Measurements from ENCODE around the gene MYO7B.

Gene MYO7B

DNA sequence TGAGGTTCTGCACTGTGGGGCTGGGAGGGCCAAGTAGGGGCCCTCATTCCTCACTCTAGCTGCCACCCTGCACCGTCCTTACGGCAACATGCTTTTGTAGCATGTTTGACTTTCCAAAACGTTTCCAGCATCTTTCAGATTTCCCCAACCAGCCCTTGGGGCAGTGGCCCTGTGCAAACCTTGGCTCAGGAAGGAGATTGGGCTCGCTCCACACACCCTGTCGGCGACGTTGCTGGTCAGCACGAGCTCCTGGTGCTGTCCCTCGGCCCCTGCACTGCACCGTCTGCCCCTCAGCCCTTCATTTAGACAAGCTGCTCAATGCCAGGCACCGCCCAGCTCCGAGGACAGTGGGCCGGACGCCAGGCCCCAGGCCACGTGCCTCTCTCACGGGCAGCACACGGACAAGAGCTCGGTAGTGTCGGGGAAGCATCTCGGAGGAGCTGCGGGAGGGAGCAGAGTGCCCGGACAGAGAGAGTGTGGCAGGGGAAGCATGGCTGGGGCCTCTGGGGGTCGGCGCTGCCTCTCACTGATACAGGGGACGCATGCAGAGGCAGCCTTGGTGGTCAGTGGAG is 117.4 kb downstream of the MYO7B start:
- no peak for DNase-seq

GRCh38 chr2:127653421-127654083 is 118.1 kb downstream of the MYO7B start:
- DNase-seq, result no peak

- DNase-seq, result no peak
These were observed 118.8 kb downstream of the MYO7B start for GRCh38 chr2:127654084-127654837.

- no peak for DNase-seq
These were observed 119.3 kb downstream of the MYO7B start for GRCh38 chr2:127654838-127655175.

DNA sequence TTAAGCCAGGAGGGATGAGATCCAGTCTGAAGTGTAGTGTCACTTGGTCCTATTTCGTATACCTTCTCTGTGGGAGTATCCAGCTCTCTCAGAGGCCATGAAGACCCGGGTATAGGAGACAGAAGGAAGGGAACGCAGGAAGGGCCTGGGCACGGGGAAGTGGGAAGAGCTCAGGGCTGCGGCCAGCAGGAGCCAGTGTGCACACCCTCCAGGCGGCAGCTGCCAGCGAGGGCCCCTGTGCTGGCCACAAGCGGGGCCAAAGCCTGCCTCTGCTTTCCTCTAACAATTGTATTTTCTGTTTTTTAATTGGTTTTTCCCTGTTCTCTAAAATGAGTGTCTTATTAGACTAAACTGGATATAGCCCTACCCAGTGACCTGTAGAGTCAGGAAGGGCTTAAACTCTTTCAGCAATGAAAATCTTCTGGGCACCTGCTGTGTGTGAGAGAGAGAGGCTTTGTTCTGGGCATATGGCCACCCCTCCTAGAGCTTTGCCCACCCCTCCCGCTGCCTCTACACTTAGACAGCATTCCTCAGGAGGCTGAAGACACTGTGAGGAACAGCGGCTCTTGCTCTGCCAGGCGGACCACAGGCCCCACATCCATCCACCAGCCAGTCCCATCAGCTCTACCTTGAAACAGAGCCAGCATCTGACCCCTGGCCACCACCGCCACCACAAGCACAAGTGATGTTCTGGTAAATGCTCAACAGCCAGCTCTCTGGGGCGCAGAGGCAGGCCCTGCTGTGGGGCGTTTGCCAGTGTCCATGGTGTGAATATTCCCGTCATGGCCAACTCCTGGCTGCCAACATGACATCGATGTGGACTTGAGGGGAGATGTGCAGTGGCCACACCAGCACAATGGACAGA is 120.0 kb downstream of the MYO7B start:
- DNase-seq, result no peak

- DNase-seq, result no peak
These were observed 121.2 kb downstream of the MYO7B start for GRCh38 chr2:127656569-127657231.

- DNase-seq, result no peak
These were observed 121.7 kb downstream of the MYO7B start for GRCh38 chr2:127657232-127657595.

- DNase-seq, result no peak
These were observed 122.7 kb downstream of the MYO7B start for GRCh38 chr2:127658146-127658545.

GRCh38 chr2:127658641-127659407 is 123.3 kb downstream of the MYO7B start:
- DNase-seq, result no peak

DNA sequence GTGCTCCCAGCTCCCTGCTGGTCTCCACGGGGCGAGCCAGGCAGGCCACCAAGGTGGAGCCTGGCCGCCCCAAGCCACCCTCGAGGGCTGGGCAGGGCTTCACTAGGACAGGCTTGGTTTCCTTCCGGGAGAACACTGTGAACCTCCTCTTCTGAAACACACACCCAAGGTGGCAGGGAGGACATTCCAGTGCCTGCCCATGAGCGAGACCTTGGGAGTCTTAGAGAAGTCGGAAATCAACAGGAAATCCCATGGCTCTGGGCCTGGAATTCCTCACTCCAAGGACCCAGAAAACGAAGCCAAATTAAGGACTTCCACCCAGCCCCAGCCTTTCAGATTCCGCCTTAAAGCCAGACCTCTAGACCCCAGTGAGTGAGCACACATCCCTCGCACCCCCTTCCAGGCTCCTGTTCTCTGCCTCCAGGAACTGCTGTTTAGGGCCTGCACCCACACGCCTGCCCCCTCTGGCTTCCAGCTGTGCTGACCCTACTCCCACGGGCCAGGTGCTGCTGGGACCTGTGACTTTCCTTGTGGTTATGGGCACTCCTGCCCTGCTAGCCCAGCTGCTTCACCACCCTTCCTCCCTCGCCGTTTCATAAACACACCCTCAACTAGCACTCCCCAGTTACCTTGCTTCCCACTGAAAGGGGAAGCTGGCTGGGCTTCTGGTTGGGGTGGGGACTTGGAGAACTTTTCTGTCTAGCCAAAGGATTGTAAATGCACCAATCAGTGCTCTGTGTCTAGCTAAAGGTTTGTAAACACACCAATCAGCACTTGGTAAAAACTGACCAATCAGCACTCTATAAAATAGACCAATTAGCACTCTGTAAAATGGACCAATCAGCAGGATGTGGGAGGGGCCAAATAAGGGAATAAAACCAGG is 124.2 kb downstream of the MYO7B start:
- no peak for DNase-seq

GRCh38 chr2:127660291-127660578 is 124.8 kb downstream of the MYO7B start:
- no peak for DNase-seq

DNA sequence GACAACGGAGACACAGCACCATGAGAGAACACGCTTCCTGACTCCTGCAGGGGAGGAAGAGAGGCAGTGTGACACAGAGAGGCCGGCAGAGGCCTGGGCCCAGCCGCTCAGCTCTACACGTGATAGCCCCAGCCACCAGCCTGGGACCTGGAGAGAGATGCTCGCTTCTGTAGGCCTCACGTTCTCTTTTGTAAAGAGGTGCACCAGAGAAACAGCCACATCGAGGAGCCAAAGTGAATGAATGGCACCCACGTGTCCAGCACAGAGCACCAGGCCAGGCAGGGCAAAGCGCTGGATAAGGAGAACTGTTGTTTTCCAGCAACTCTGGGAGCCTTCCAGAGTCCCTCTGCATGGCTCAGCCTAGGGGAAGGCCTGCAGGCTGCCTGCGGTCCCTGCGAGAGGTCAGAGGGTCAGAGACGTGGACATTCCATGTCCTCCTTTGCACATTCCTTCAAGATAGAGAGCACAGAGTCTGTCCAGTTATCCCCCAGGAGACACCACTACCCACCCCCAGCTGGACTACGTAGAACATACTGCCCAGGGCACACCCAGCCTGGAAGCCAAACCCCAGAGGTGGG is 125.7 kb downstream of the MYO7B start:
- no peak for DNase-seq

DNA sequence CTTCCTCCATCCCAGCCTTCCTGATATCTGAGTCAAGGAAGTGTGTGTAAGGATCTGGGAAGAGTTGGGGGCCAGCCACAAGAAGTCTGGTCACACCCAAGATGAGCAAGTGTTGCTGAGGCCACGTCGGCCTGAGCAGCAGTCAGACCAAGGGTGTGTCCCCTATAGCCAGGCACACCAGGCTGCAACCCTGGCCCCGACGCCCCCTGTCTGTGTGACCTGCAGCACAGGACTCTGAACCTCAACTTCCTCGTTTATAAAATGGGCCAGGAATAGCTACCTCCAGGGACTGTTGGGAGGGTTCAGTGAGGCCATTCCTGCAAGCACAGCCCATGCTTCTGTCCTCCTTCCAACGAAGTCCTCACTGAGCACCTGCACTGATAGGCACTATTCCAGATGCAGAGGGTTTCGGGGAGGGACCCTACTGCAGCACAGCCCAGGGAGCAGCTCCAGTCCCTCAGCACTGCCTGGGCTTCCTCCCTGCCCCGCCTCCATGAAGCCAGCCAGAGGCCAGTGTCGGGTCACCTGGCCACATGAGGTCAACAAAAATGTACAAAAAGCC is 126.5 kb downstream of the MYO7B start:
- DNase-seq, result no peak

GRCh38 chr2:127662937-127663565 is 127.6 kb downstream of the MYO7B start:
- DNase-seq, result no peak

- no peak for DNase-seq
These were observed 128.1 kb downstream of the MYO7B start for GRCh38 chr2:127663566-127664064.

GRCh38 chr2:127664065-127664894 is 128.8 kb downstream of the MYO7B start:
- no peak for DNase-seq

GRCh38 chr2:127664895-127665225 is 129.4 kb downstream of the MYO7B start:
- DNase-seq, result no peak

- no peak for DNase-seq
These were observed 129.9 kb downstream of the MYO7B start for GRCh38 chr2:127665267-127665893.

- no peak for DNase-seq
These were observed 133.6 kb downstream of the MYO7B start for GRCh38 chr2:127669056-127669455.

All from NCI-H2107 (cell line).